ENCODE results near the gene CPLANE2.
"Not testable (repeated sequence)": the region's sequence is repeated elsewhere in the genome, so short reads cannot be mapped to it uniquely, and the experiment has no call there.

The CPLANE2 gene

DNA sequence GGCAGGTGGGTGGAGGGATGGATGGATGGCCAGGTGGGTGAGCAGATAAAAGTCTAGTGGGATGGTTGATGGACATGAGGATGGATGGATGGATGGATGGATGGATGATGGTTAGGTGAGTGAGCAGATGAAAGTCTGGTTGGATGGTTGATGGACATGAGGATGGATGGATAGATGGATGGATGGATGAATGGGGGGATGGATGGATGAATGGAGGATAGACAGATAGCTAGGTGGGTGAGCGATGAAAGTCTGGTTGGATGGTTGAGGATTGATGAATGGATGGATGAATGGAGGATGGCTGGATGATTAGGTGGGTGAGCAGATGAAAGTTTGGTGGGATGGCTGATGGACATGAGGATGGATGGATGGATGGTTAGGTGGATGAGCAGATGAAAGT lies 15.5 kb downstream of the CPLANE2 start:
- TF ChIP-seq, protein P1, sequence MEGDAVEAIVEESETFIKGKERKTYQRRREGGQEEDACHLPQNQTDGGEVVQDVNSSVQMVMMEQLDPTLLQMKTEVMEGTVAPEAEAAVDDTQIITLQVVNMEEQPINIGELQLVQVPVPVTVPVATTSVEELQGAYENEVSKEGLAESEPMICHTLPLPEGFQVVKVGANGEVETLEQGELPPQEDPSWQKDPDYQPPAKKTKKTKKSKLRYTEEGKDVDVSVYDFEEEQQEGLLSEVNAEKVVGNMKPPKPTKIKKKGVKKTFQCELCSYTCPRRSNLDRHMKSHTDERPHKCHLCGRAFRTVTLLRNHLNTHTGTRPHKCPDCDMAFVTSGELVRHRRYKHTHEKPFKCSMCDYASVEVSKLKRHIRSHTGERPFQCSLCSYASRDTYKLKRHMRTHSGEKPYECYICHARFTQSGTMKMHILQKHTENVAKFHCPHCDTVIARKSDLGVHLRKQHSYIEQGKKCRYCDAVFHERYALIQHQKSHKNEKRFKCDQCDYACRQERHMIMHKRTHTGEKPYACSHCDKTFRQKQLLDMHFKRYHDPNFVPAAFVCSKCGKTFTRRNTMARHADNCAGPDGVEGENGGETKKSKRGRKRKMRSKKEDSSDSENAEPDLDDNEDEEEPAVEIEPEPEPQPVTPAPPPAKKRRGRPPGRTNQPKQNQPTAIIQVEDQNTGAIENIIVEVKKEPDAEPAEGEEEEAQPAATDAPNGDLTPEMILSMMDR (conservative IDR thresholded peaks at IDR 0.05; ENCODE audit: control insufficient read depth, insufficient read depth, low read depth, low read length), result no peak
- no peak overlapping the region for H3K4me3 ChIP-seq (ENCODE audit: control insufficient read depth, low read depth, low read length)
- no peak for DNase-seq (ENCODE audit: low read depth)

DNA sequence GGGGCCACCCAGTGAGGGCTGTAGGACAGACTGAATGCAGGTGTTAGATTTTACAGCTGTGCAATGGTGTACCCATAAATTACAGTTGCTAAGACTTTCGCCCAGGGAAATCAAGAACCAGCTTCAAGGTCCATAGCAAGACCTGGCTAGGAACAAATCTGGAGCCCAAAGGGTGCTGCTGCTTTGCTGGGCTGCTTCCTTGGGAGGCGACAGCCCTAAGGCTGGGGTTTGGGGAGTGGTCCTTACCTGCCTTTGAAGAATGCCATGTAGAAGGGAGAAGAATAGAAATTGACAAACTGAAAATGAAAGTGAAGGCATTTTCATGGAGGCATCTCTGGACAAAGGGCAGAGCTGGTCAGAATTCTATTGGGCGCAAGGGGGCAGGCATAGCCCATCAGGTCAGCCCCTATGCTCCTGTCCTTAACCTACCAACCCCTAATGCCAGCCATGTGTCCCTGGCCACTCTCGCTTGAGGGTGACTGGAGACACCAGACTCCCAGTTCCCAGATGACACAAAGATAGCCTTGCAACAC lies 16.9 kb downstream of the CPLANE2 start:
- H3K4me3 ChIP-seq (ENCODE audit: control insufficient read depth, low read depth, low read length), result no peak overlapping the region
- DNase-seq (ENCODE audit: low read depth), result no peak
- TF ChIP-seq, protein P1 (conservative IDR thresholded peaks at IDR 0.05; ENCODE audit: control insufficient read depth, insufficient read depth, low read depth, low read length), result no peak

DNA sequence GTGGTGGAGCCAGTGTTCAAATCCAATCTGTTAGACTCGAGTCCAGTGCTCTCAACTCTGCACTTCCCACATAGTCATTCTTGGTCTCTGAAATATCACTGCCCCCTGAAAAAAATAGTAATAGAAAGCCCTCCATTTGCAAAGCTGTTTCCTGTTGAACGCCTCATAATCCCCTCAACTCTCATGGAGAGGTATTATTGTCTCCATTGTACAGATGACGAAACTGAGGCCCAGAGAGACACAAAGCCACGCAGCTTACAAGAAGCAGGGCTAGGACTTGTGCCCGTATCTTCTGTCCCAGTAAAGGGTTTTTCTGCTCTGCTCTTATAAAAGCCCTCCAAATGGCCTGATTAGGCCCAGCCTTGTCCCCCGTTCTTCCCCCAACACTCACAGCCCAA lies 18.3 kb downstream of the CPLANE2 start:
- TF ChIP-seq, protein P1 (conservative IDR thresholded peaks at IDR 0.05; ENCODE audit: control insufficient read depth, insufficient read depth, low read depth, low read length), result no peak
- H3K4me3 ChIP-seq (ENCODE audit: control insufficient read depth, low read depth, low read length), result no peak overlapping the region
- no peak for DNase-seq (ENCODE audit: low read depth)

DNA sequence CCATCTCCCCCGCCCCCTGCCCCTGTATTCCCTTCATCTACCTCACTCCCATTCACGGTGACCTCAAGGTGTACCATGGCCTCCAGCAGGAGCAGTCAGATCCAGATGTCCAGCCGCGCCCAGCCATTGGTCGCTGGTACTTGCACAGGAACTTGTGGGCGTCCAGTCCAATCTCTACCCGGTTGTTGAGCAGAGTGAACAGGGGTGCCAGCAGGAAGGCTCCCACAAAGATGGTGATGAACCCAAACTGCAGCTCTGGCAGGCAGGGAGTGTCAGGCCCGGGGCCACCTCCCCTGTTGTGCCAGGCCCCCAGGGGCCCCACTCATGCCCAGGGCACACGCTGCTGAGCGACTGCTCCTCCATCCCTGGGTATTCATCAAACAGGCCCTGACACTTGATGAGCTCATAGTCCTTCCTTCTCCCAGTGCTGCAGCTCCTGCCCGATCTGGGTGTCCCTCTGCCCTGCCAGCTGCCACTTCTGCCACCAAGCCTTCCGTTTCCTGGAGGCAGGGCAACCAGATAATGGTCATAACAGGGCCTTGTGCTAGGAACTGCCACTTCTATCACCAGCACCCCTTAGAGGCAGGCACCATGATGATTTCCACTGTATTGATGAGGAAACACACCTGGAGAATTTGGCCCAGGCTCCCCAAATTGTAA lies 18.8 kb downstream of the CPLANE2 start:
- TF ChIP-seq, protein P1 (conservative IDR thresholded peaks at IDR 0.05; ENCODE audit: control insufficient read depth, insufficient read depth, low read depth, low read length), result no peak
- no peak for DNase-seq (ENCODE audit: low read depth)
- no peak overlapping the region for H3K4me3 ChIP-seq (ENCODE audit: control insufficient read depth, low read depth, low read length)

DNA sequence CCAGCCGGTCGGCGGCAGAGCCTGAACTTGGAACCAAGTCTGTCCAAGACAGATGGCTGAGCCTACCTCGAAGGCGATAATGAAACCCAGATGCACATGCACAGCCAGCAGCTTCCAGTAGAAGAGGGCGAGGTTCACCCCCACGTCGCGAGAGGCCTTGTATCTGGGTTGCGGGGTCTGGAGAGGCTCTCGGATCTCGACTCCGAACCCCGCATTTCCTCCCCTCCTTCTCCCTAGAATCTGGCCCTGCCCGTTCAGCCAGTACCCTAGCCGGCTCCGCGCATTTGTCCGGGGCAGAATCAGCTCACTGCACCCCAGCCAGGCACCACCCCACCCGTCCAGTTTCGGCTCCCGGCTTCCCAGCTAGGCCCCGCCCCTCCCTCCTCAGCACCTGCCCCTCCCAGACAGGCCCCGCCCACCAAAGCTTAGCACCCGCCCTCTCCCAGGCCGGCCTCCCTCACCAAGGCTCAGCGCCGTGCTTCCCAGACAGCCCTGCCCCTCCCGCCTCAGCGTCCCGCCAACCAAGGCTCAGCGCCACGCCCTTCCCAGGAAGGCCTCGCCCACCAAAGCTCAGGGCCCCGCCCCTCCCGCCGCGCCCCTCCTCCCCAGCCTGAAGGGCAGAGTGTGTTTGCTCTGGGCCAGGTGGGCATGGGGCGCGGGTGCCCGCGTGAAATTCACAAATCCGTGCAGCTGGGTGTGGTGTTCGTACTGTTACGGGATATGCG lies 19.8 kb downstream of the CPLANE2 start:
- peak; percentile 94 for DNase-seq (ENCODE audit: low read depth)
- TF ChIP-seq, protein P1 (conservative IDR thresholded peaks at IDR 0.05; ENCODE audit: control insufficient read depth, insufficient read depth, low read depth, low read length), result no peak
- H3K4me3 ChIP-seq (ENCODE audit: control insufficient read depth, low read depth, low read length), result peak overlapping the region; percentile 51

DNA sequence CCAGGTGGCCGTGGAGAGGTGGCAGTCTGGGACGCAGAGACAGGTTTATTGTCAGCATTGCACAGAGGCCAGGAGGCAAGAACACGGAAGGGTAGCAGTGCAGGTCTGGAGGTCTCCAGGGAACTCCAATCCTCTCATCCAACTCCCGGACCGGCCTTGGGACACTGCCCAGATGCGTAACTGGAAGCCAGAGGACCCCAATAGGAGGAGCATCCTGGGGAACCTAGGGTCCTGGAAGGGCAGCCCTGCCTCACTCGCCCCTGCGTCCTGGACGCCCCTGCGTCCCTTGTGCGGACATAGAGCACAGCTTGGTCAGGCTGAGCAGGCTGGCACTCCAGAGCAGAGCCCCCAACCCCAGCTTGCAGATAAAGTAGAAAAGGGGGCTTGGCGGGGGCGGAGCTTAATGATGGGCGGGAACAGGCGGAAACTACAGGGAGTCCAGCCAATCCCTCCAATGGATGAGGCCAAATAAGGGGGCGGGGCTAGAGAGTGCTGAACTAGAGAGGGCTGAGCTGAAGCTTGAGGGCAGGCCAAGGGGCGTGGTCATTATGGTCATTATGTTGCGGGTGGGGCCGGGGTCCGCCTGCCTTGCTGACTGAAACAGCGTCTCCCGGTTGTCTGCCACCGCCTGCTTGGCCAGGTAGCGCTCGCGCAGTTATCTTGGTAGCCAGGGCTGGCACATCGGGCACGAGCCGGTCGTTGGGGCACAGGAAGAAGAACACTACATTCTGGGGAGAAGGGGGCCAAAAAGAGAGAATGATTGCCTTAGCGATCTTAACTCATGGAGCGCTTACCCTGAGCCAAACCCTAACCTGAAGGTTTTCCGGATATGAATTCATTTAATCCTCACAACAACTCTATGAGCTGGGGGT lies 20.9 kb downstream of the CPLANE2 start:
- DNase-seq (ENCODE audit: low read depth), result peak; percentile 76
- H3K4me3 ChIP-seq (ENCODE audit: control insufficient read depth, low read depth, low read length), result peak overlapping the region; percentile 43
- TF ChIP-seq, protein P1 (conservative IDR thresholded peaks at IDR 0.05; ENCODE audit: control insufficient read depth, insufficient read depth, low read depth, low read length), result no peak

DNA sequence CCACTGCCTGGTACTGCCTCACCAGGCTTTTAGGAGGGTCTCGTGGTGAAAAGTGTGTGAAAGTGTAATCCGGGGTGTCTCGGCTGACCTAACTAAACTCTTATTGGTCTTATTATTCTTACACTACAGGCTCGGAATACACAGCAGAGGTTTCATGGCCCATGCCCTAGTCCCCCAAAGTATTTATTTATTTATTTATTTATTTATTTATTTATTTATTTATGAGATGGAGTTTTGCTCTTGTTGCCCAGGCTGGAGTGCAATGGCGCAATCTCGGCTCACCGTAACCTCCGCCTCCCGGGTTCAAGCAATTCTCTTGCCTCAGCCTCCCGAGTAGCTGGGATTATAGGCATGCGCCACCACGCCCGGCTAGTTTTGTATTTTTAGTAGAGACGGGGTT lies 21.7 kb downstream of the CPLANE2 start:
- not testable (repeated sequence) for DNase-seq (ENCODE audit: low read depth); H3K4me3 ChIP-seq (ENCODE audit: control insufficient read depth, low read depth, low read length)

DNA sequence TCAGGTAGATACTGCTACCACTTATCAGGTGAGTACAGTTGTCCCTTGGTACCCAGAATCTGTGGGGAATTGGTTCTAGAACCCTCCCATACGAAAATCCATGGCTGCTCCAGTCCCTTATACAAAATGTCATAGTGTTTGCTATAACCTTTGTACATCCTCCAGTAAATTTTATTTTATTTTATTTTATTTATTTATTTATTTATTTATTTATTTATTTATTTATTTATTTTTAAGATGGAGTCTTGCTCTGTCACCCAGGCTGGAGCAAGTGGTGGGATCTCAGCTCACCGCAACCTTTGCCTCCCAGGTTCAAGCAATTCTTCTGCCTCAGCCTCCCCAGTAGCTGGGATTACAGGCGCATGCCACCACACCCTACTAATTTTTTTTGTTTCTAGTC lies 23.4 kb downstream of the CPLANE2 start:
- not testable (repeated sequence) for DNase-seq (ENCODE audit: low read depth); H3K4me3 ChIP-seq (ENCODE audit: control insufficient read depth, low read depth, low read length)
